OCI-LY7 (cell line): ENCODE measurements around the gene FAM234B.

Experiments
- EZH2phosphoT487 ChIP-seq: fragments of 200-600 bp; sonication (generic); IDR thresholded peaks from 2 replicates; pipeline ENCODE4 v1.6.1; 2018; ENCODE audit warnings: low read depth, borderline replicate concordance, mild to moderate bottlenecking, mixed run types, antibody characterized with exemption, low read length, moderate library complexity, mixed read lengths
- TF ChIP-seq, protein P1 (sequence below): fragments of 200-600 bp; sonication (generic); conservative IDR thresholded peaks from 2 replicates; pipeline ENCODE4 v1.5.1; 2014; ENCODE audit warnings: mild to moderate bottlenecking, antibody characterized with exemption, low read length, moderate library complexity, mixed read lengths

DNA sequence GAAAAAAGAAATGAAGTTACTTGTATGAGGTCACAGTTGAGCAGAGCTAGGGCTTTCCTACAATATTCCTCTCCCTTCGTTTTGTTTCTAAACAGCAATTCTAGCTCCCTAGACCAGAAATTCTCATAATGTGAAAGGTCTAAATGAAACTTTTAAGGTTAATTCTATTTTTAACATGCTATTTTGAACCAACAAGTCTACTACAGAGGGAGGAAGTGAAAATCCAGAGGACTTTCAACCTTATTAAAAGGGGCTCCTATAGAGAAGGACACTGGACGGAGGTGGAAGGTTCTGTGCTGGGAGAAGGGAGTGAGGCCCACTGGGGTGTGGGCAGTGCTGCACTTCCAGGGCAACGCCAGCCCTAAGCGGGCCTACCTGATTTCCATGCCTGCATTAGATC lies 45.9 kb downstream of the FAM234B start:
- TF ChIP-seq, protein P1, sequence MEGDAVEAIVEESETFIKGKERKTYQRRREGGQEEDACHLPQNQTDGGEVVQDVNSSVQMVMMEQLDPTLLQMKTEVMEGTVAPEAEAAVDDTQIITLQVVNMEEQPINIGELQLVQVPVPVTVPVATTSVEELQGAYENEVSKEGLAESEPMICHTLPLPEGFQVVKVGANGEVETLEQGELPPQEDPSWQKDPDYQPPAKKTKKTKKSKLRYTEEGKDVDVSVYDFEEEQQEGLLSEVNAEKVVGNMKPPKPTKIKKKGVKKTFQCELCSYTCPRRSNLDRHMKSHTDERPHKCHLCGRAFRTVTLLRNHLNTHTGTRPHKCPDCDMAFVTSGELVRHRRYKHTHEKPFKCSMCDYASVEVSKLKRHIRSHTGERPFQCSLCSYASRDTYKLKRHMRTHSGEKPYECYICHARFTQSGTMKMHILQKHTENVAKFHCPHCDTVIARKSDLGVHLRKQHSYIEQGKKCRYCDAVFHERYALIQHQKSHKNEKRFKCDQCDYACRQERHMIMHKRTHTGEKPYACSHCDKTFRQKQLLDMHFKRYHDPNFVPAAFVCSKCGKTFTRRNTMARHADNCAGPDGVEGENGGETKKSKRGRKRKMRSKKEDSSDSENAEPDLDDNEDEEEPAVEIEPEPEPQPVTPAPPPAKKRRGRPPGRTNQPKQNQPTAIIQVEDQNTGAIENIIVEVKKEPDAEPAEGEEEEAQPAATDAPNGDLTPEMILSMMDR, result no peak
- no peak for TF ChIP-seq EZH2phosphoT487
